HEK293 (cell line): Measurements from ENCODE around the gene TMEM238.

Source experiments
- GLI2 ChIP-seq: fragments of 450-650 bp; formaldehyde crosslinking; IDR thresholded peaks from 2 replicates; pipeline ENCODE4; 2017; ENCODE audit warnings: missing biosample characterization, missing genetic modification characterization, low read depth, borderline replicate concordance
- HOXD13 ChIP-seq: sonication (generic); formaldehyde crosslinking; IDR thresholded peaks from 2 replicates; pipeline ENCODE4 v1.8.0; 2022; ENCODE audit warnings: missing genetic modification reagents, borderline replicate concordance
- MYNN ChIP-seq: fragments of 450-650 bp; formaldehyde crosslinking; IDR thresholded peaks from 2 replicates; pipeline ENCODE4 v1.5.1; 2016; ENCODE audit warnings: missing biosample characterization, missing genetic modification characterization, borderline replicate concordance
- PBX3 ChIP-seq: sonication (generic); formaldehyde crosslinking; IDR thresholded peaks from 2 replicates; pipeline ENCODE4 v1.8.1; 2022; ENCODE audit warnings: mild to moderate bottlenecking, moderate library complexity, missing genetic modification reagents
- PRDM4 ChIP-seq: fragments of 450-650 bp; formaldehyde crosslinking; IDR thresholded peaks from 2 replicates; pipeline ENCODE4 v1.5.1; 2017; ENCODE audit warnings: missing biosample characterization, missing genetic modification characterization
- SETDB1 ChIP-seq: IDR thresholded peaks from one replicate; pipeline ENCODE4 v1.6.1; 2017; ENCODE audit warnings: mild to moderate bottlenecking, low read length, moderate library complexity, mixed read lengths; ENCODE audit not compliant: insufficient read length
- SP7 ChIP-seq: fragments of 450-650 bp; formaldehyde crosslinking; IDR thresholded peaks from 2 replicates; pipeline ENCODE4 v1.5.1; 2016; ENCODE audit warnings: missing biosample characterization, missing genetic modification characterization
- TSHZ1 ChIP-seq: fragments of 450-650 bp; formaldehyde crosslinking; IDR thresholded peaks from 2 replicates; pipeline ENCODE4 v1.5.1; 2016; ENCODE audit warnings: missing biosample characterization, missing genetic modification characterization, borderline replicate concordance
- ZBTB1 ChIP-seq: fragments of 450-650 bp; formaldehyde crosslinking; IDR thresholded peaks from 2 replicates; pipeline ENCODE4 v1.5.1; 2016; ENCODE audit warnings: missing biosample characterization, missing genetic modification characterization
- ZBTB21 ChIP-seq: fragments of 450-650 bp; formaldehyde crosslinking; IDR thresholded peaks from 2 replicates; pipeline ENCODE4 v1.5.1; 2017; ENCODE audit warnings: missing biosample characterization, missing genetic modification characterization
- ZNF146 ChIP-seq: fragments of 450-650 bp; formaldehyde crosslinking; IDR thresholded peaks from 2 replicates; pipeline ENCODE4 v1.5.1; 2016; ENCODE audit warnings: missing biosample characterization, missing genetic modification characterization
- ZNF155 ChIP-seq: fragments of 450-650 bp; formaldehyde crosslinking; IDR thresholded peaks from 2 replicates; pipeline ENCODE4 v1.5.1; 2016; ENCODE audit warnings: missing biosample characterization, missing genetic modification characterization
- ZNF16 ChIP-seq: fragments of 450-650 bp; formaldehyde crosslinking; IDR thresholded peaks from 2 replicates; pipeline ENCODE4 v1.5.1; 2016; ENCODE audit warnings: low read depth, missing biosample characterization, missing genetic modification characterization
- ZNF24 ChIP-seq: fragments of 450-650 bp; formaldehyde crosslinking; IDR thresholded peaks from 2 replicates; pipeline ENCODE4 v1.5.1; 2016; ENCODE audit warnings: missing biosample characterization, missing genetic modification characterization
- ZNF274 ChIP-seq, 2 experiments: fragments of 200-500 bp in 1 of 2; fragments of 450-650 bp in 1 of 2; sonication (Bioruptor generic) in 1 of 2; formaldehyde crosslinking in 1 of 2; IDR thresholded peaks; 2 replicates each; pipeline versions ENCODE4 v1.5.1 to v1.6.1; 2014 to 2016; ENCODE audit warnings: borderline replicate concordance in 1 of 2, inconsistent platforms in 1 of 2, low read length in 1 of 2, missing biosample characterization in 1 of 2, missing genetic modification characterization in 1 of 2
- ZNF449 ChIP-seq: fragments of 450-650 bp; formaldehyde crosslinking; IDR thresholded peaks from 2 replicates; pipeline ENCODE4 v1.5.1; 2017; ENCODE audit warnings: missing biosample characterization, mild to moderate bottlenecking, missing genetic modification characterization, moderate library complexity
- ZNF558 ChIP-seq: fragments of 450-650 bp; formaldehyde crosslinking; IDR thresholded peaks from 2 replicates; pipeline ENCODE4 v1.5.1; 2016; ENCODE audit warnings: missing biosample characterization, missing genetic modification characterization
- ZNF561 ChIP-seq: fragments of 450-650 bp; IDR thresholded peaks from 2 replicates; pipeline ENCODE4 v1.5.1; 2018; ENCODE audit warnings: missing biosample characterization, missing genetic modification characterization, borderline replicate concordance
- ZNF585B ChIP-seq: fragments of 450-650 bp; formaldehyde crosslinking; IDR thresholded peaks from 2 replicates; pipeline ENCODE4 v1.5.1; 2016; ENCODE audit warnings: missing biosample characterization, missing genetic modification characterization
- ZNF596 ChIP-seq: fragments of 450-650 bp; IDR thresholded peaks from 2 replicates; pipeline ENCODE4 v1.5.0; 2018; ENCODE audit warnings: missing biosample characterization, mild to moderate bottlenecking, missing genetic modification characterization, moderate library complexity
- ZNF600 ChIP-seq: fragments of 450-650 bp; formaldehyde crosslinking; IDR thresholded peaks from 2 replicates; pipeline ENCODE4 v1.5.1; 2016; ENCODE audit warnings: missing biosample characterization, missing genetic modification characterization
- ZNF624 ChIP-seq: fragments of 450-650 bp; formaldehyde crosslinking; IDR thresholded peaks from 2 replicates; pipeline ENCODE4 v1.5.1; 2017; ENCODE audit warnings: missing biosample characterization, missing genetic modification characterization
- ZNF660 ChIP-seq: fragments of 450-650 bp; IDR thresholded peaks from 2 replicates; pipeline ENCODE4 v1.5.1; 2018; ENCODE audit warnings: missing biosample characterization, mild to moderate bottlenecking, missing genetic modification characterization
- ZNF670 ChIP-seq: fragments of 450-650 bp; formaldehyde crosslinking; IDR thresholded peaks from 2 replicates; pipeline ENCODE4 v1.5.1; 2016; ENCODE audit warnings: missing biosample characterization, missing genetic modification characterization, low read depth
- ZNF701 ChIP-seq: fragments of 450-650 bp; formaldehyde crosslinking; IDR thresholded peaks from 2 replicates; pipeline ENCODE4 v1.5.1; 2016; ENCODE audit warnings: missing biosample characterization, missing genetic modification characterization
- ZSCAN18 ChIP-seq: fragments of 450-650 bp; formaldehyde crosslinking; IDR thresholded peaks from 2 replicates; pipeline ENCODE4 v1.5.1; 2016; ENCODE audit warnings: missing biosample characterization, missing genetic modification characterization
- ZSCAN23 ChIP-seq: fragments of 450-650 bp; formaldehyde crosslinking; IDR thresholded peaks from 2 replicates; pipeline ENCODE4 v1.5.1; 2016; ENCODE audit warnings: missing biosample characterization, missing genetic modification characterization

TMEM238 gene

GRCh38 chr19:55385724-55386492 is 1.8 kb upstream of the TMEM238 start, which contains the start of gene RPL28 (continued):
- TF ChIP-seq PBX3 (CRISPR knock-in tag) (peak; percentile 90; the same call in 1 of the 2 replicates), SP7 (tag by site-specific recombination) (peak; percentile 77), ZNF449 (peak; percentile 10; the same call in 1 of the 2 replicates), ZNF16 (tag by site-specific recombination) (0 out of 2 replicates have a peak, but pooled peaks have one; percentile 42), MYNN (tag by site-specific recombination) (no peak), ZNF561 (tag by site-specific recombination) (peak; percentile 58; the same call in 1 of the 2 replicates), ZNF701 (tag by site-specific recombination) (no peak), PRDM4 (tag by site-specific recombination) (no peak; the same call in 1 of the 2 replicates), ZBTB1 (tag by site-specific recombination) (no peak), ZNF596 (tag by site-specific recombination) (no peak), GLI2 (no peak), HOXD13 (CRISPR knock-in tag) (peak; percentile 68), ZNF670 (tag by site-specific recombination) (no peak), ZNF558 (no peak), ZSCAN18 (tag by site-specific recombination) (no peak), ZNF24 (0 out of 2 replicates have a peak, but pooled peaks have one; percentile 35), ZSCAN23 (tag by site-specific recombination) (no peak), ZNF624 (tag by site-specific recombination) (no peak), ZNF660 (tag by site-specific recombination) (peak; percentile 74), SETDB1 (no peak), ZNF585B (no peak), ZNF146 (tag by site-specific recombination) (0 out of 2 replicates have a peak, but pooled peaks have one; percentile 10), TSHZ1 (tag by site-specific recombination) (no peak), ZBTB21 (tag by site-specific recombination) (peak; percentile 29; the same call in 1 of the 2 replicates), ZNF155 (tag by site-specific recombination) (no peak), ZNF600 (tag by site-specific recombination) (no peak), ZNF274 (IDR thresholded peaks at IDR 0.05; ENCODE audit: low read length) (no peak), ZNF274 (tag by site-specific recombination; IDR thresholded peaks at IDR 0.05; ENCODE audit: borderline replicate concordance) (no peak)
